ENCODE results near the gene TSPAN33. TPM values are rescaled to one million over a fixed set of nuclear protein-coding genes. Genes with fewer than 3 reads are reported as not detected.
"Not testable (repeated sequence)": the region's sequence is repeated elsewhere in the genome, so short reads cannot be mapped to it uniquely, and the experiment has no call there.

The TSPAN33 gene
- total and polyA plus RNA-seq, 2 donors from 2014 or later = 54.9 to 316 TPM

- intact Hi-C loops (cut with DNase I) = no loop called here
- Histone ChIP-seq H3K27me3 (ENCODE audit: control insufficient read depth, insufficient read depth, low read length) (no peaks in the 10 kb centered on the region), H3K9ac (ENCODE audit: low read length in 3 of 3) (no peak overlapping the region), H3K9me3 (ENCODE audit: control insufficient read depth in 2 of 3, insufficient read depth in 1 of 3, low read length in 3 of 3) (no peaks in the 10 kb centered on the region), H3K4me3 (ENCODE audit: low read length in 3 of 3) (no peak overlapping the region), H3K4me1 (ENCODE audit: control insufficient read depth in 2 of 3, insufficient read depth in 2 of 3, low read depth in 1 of 3, low read length in 3 of 3) (no peaks in the 10 kb centered on the region), H3K27ac (ENCODE audit: low read depth in 2 of 2, low read length in 2 of 2) (no peak overlapping the region), H3K36me3 (ENCODE audit: control insufficient read depth in 2 of 3, insufficient read depth in 3 of 3, low read length in 3 of 3) (no peaks in the 10 kb centered on the region)
- TF ChIP-seq CTCF (IDR thresholded peaks at IDR 0.05; ENCODE audit: borderline replicate concordance, extremely low read depth, insufficient read depth) = peak; percentile 94
- no peak for FAIRE-seq
- DNase-seq = peak; percentile 84 to 94 (median 86)
These were observed 74.1 kb downstream of the TSPAN33 start for GRCh38 chr7:129218514-129219062.

- H3K4me1 ChIP-seq (ENCODE audit: control insufficient read depth in 2 of 3, insufficient read depth in 2 of 3, low read depth in 1 of 3, low read length in 3 of 3); H3K4me3 ChIP-seq (ENCODE audit: low read length in 3 of 3); H3K9ac ChIP-seq (ENCODE audit: low read length in 3 of 3); DNase-seq; H3K9me3 ChIP-seq (ENCODE audit: control insufficient read depth in 2 of 3, insufficient read depth in 1 of 3, low read length in 3 of 3); H3K27me3 ChIP-seq (ENCODE audit: control insufficient read depth, insufficient read depth, low read length); FAIRE-seq; intact Hi-C loops (cut with DNase I); H3K36me3 ChIP-seq (ENCODE audit: control insufficient read depth in 2 of 3, insufficient read depth in 3 of 3, low read length in 3 of 3); H3K27ac ChIP-seq (ENCODE audit: low read depth in 2 of 2, low read length in 2 of 2): not testable (repeated sequence)
These were observed 74.7 kb downstream of the TSPAN33 start for GRCh38 chr7:129219166-129219565.

Other genes starting within 250 kb of the TSPAN33 start
- gene KCP, start 234.0 kb upstream of the TSPAN33 start, total RNA-seq = 44.6 TPM
- gene KCP, start 234.0 kb upstream of the TSPAN33 start, polyA plus RNA-seq (ENCODE audit: insufficient read depth, low read depth, low replicate concordance) = 7.7 TPM
- 27.1 TPM for gene IRF5, start 206.8 kb upstream of the TSPAN33 start, total RNA-seq
- 13.0 TPM for gene IRF5, start 206.8 kb upstream of the TSPAN33 start, polyA plus RNA-seq (ENCODE audit: insufficient read depth, low read depth, low replicate concordance)
- 35.7 TPM for gene TNPO3, start 89.6 kb upstream of the TSPAN33 start, total RNA-seq
- gene TNPO3, start 89.6 kb upstream of the TSPAN33 start, polyA plus RNA-seq (ENCODE audit: insufficient read depth, low read depth, low replicate concordance) = 20.1 TPM
- gene SMO, start 43.9 kb downstream of the TSPAN33 start, total RNA-seq = 13.2 TPM
- gene SMO, start 43.9 kb downstream of the TSPAN33 start, polyA plus RNA-seq (ENCODE audit: insufficient read depth, low read depth, low replicate concordance) = 20.8 TPM
- gene AHCYL2, start 80.3 kb downstream of the TSPAN33 start, total RNA-seq = 25.2 TPM
- 19.5 TPM for gene AHCYL2, start 80.3 kb downstream of the TSPAN33 start, polyA plus RNA-seq (ENCODE audit: insufficient read depth, low read depth, low replicate concordance)